HepG2 (cell line): ENCODE results near the gene AHCYL2. TPM values are rescaled to one million over a fixed set of nuclear protein-coding genes. Genes with fewer than 3 reads are reported as not detected.
A peak's percentile ranks its signal among the peaks of the same experiment; 100 is the strongest.

Experiments used
- ASH2L ChIP-seq: fragments of 300-600, 200-600 bp; sonication (generic); IDR thresholded peaks from 2 replicates; pipeline ENCODE4 v1.7.0; 2017; ENCODE audit warnings: low read depth, mild to moderate bottlenecking, moderate library complexity, mixed read lengths, low read length; ENCODE audit not compliant: insufficient read length
- BRD4 ChIP-seq: sonication (generic); formaldehyde crosslinking; IDR thresholded peaks from 2 replicates; pipeline ENCODE4 v1.4.0; 2020; ENCODE audit warnings: missing genetic modification reagents
- DMAP1 ChIP-seq: IDR thresholded peaks from 2 replicates; pipeline ENCODE4 v1.6.1; 2016
- SAP130 ChIP-seq: IDR thresholded peaks from 2 replicates; pipeline ENCODE4 v1.6.1; 2016; ENCODE audit warnings: low read depth
- SATB2 ChIP-seq: sonication (generic); formaldehyde crosslinking; IDR thresholded peaks from 2 replicates; pipeline ENCODE4 v1.5.0; 2020; ENCODE audit warnings: missing genetic modification reagents
- SNAPC2 ChIP-seq: sonication (generic); formaldehyde crosslinking; IDR thresholded peaks from 2 replicates; pipeline ENCODE4 v1.8.1; 2022; ENCODE audit warnings: mild to moderate bottlenecking, missing genetic modification reagents
- SP4 ChIP-seq: sonication (generic); formaldehyde crosslinking; IDR thresholded peaks from 2 replicates; pipeline ENCODE4 v1.8.1; 2023; ENCODE audit warnings: mild to moderate bottlenecking, missing genetic modification reagents
- ZNF354B ChIP-seq: sonication (generic); formaldehyde crosslinking; IDR thresholded peaks from 2 replicates; pipeline ENCODE4 v1.8.0; 2022; ENCODE audit warnings: mild to moderate bottlenecking, missing genetic modification reagents
- ZNF446 ChIP-seq: sonication (generic); formaldehyde crosslinking; IDR thresholded peaks from 2 replicates; pipeline ENCODE4 v1.5.0; 2020; ENCODE audit warnings: mild to moderate bottlenecking, missing genetic modification reagents
- ZNF468 ChIP-seq: sonication (generic); formaldehyde crosslinking; IDR thresholded peaks from 2 replicates; pipeline ENCODE4 v1.8.0; 2022; ENCODE audit warnings: mild to moderate bottlenecking, moderate library complexity, missing genetic modification reagents
- ZSCAN29 ChIP-seq: sonication (generic); formaldehyde crosslinking; conservative IDR thresholded peaks from 2 replicates; pipeline ENCODE4 v1.4.0; 2020; ENCODE audit warnings: mild to moderate bottlenecking, missing genetic modification reagents
- polyA plus RNA-seq, 8 experiments: library from polyadenylated mRNA; depleted of rRNA in 3 of 8; stranded (reverse) in 7 of 8; unstranded in 1 of 8; fragments of >200 nt; fragmentation: Illumina TruSeq in 4 of 8; extraction: Trizol in 4 of 8; gene quantifications; 2 replicates each; pipeline versions ENCODE4 v1.2.1 to v1.2.3, GENCODE V29; 2011 to 2016; ENCODE audit warnings: low read depth in 4 of 8, missing spikeins in 1 of 8, mixed read lengths in 1 of 8; ENCODE audit not compliant: insufficient read depth in 1 of 8
- total RNA-seq, 5 experiments: library from RNA; depleted of rRNA; stranded (reverse); fragments of >200 nt; fragmentation: Illumina TruSeq; extraction: Trizol; gene quantifications; 2 replicates each; pipeline ENCODE4 v1.2.3, GENCODE V29; 2016; ENCODE audit warnings: low read depth in 1 of 5
- TF ChIP-seq, protein P1 (sequence below): IDR thresholded peaks from 2 replicates; pipeline ENCODE4 v1.6.1; 2012; ENCODE audit warnings: low read depth, low read length, improper control_type of control experiment
- TF ChIP-seq, protein P2 (sequence below): sonication (generic); formaldehyde crosslinking; IDR thresholded peaks from 2 replicates; pipeline ENCODE4 v1.5.0; 2020; ENCODE audit warnings: mild to moderate bottlenecking, missing genetic modification reagents, borderline replicate concordance
- TF ChIP-seq, protein P3 (sequence below): sonication (generic); formaldehyde crosslinking; IDR thresholded peaks from 2 replicates; pipeline ENCODE4 v1.4.0; 2020; ENCODE audit warnings: mild to moderate bottlenecking, missing genetic modification reagents
- TF ChIP-seq, protein P4 (sequence below): sonication (generic); formaldehyde crosslinking; IDR thresholded peaks from 2 replicates; pipeline ENCODE4 v1.8.0; 2022; ENCODE audit warnings: mild to moderate bottlenecking, missing genetic modification reagents, borderline replicate concordance
- TF ChIP-seq, protein P5 (sequence below), 2 experiments: sonication (generic) in 1 of 2; formaldehyde crosslinking in 1 of 2; IDR thresholded peaks; 2 replicates each; pipeline versions ENCODE4 v1.4.0 to v1.6.1; 2018 to 2020; ENCODE audit warnings: missing genetic modification reagents in 2 of 2, borderline replicate concordance in 1 of 2, low read depth in 1 of 2, mild to moderate bottlenecking in 1 of 2, missing biosample characterization in 1 of 2
- TF ChIP-seq, protein P6 (sequence below): sonication (generic); formaldehyde crosslinking; IDR thresholded peaks from 2 replicates; pipeline ENCODE4 v1.4.0; 2020; ENCODE audit warnings: missing genetic modification reagents

The AHCYL2 gene
- total and polyA plus RNA-seq, 2 of the 13 experiments (the other 11 are each of a cell fraction or from before 2014, with no cell fraction given): 9.5 to 14.7 TPM

DNA sequence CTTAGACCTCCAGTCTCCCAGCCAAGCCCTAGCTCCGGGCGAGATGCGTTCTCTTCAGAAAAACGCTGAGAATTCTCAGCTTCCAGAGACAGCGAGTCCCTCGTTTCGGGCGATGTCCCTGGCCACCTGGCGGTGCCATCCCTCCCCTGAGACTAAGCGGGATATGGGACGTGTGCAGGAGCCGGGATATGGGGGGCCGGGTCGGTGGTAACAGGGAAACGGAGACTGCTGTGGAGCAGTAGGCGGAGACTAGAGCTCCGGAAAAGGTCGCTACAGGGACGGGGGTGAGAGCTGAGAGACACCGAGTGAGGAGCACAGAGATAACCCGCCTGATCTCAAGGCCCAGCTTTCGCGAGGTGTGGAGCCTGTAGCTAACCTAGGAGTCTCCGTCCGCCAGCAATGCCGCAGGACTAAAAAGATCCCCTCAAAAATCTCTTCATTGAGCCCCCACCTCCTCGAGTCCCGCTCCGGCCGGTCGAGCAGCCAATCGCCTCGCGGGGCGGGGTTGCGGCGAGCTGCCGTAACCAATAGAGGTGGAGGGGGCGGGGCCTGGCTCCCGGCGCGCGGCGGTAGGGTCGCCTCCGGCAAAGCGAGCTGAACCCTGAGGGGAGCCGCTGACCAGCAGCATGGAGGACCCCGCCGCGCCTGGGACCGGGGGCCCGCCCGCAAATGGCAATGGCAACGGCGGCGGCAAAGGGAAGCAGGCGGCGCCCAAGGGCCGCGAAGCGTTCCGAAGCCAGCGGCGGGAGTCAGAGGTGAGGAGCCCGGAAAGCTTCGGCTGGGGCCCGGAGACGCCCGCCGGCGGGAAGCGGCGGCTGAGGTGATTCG, 209.2 kb downstream of the AHCYL2 start, which contains the start of gene STRIP2 (continued):
- peak; percentile 40; the same call in 1 of the 2 replicates for TF ChIP-seq DMAP1 (CRISPR knock-in tag)
- TF ChIP-seq SAP130 (CRISPR knock-in tag): peak; percentile 82
- TF ChIP-seq, protein P1, sequence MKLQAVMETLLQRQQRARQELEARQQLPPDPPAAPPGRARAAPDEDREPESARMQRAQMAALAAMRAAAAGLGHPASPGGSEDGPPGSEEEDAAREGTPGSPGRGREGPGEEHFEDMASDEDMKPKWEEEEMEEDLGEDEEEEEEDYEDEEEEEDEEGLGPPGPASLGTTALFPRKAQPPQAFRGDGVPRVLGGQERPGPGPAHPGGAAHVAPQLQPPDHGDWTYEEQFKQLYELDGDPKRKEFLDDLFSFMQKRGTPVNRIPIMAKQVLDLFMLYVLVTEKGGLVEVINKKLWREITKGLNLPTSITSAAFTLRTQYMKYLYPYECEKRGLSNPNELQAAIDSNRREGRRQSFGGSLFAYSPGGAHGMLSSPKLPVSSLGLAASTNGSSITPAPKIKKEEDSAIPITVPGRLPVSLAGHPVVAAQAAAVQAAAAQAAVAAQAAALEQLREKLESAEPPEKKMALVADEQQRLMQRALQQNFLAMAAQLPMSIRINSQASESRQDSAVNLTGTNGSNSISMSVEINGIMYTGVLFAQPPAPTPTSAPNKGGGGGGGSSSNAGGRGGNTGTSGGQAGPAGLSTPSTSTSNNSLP: no peak
- no peak for TF ChIP-seq ZNF468 (CRISPR knock-in tag)
- TF ChIP-seq SNAPC2 (CRISPR knock-in tag): no peak
- TF ChIP-seq, protein P2, sequence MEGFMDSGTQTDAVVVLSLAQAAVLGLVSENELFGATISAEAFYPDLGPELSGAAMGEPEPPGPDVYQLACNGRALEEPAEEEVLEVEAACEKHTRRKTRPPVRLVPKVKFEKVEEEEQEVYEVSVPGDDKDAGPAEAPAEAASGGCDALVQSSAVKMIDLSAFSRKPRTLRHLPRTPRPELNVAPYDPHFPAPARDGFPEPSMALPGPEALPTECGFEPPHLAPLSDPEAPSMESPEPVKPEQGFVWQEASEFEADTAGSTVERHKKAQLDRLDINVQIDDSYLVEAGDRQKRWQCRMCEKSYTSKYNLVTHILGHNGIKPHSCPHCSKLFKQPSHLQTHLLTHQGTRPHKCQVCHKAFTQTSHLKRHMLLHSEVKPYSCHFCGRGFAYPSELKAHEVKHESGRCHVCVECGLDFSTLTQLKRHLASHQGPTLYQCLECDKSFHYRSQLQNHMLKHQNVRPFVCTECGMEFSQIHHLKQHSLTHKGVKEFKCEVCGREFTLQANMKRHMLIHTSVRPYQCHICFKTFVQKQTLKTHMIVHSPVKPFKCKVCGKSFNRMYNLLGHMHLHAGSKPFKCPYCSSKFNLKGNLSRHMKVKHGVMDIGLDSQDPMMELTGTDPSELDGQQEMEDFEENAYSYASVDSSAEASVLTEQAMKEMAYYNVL: no peak
- TF ChIP-seq, protein P3, sequence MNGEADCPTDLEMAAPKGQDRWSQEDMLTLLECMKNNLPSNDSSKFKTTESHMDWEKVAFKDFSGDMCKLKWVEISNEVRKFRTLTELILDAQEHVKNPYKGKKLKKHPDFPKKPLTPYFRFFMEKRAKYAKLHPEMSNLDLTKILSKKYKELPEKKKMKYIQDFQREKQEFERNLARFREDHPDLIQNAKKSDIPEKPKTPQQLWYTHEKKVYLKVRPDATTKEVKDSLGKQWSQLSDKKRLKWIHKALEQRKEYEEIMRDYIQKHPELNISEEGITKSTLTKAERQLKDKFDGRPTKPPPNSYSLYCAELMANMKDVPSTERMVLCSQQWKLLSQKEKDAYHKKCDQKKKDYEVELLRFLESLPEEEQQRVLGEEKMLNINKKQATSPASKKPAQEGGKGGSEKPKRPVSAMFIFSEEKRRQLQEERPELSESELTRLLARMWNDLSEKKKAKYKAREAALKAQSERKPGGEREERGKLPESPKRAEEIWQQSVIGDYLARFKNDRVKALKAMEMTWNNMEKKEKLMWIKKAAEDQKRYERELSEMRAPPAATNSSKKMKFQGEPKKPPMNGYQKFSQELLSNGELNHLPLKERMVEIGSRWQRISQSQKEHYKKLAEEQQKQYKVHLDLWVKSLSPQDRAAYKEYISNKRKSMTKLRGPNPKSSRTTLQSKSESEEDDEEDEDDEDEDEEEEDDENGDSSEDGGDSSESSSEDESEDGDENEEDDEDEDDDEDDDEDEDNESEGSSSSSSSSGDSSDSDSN (CRISPR knock-in tag): peak; percentile 95
- TF ChIP-seq ZSCAN29 (CRISPR knock-in tag): peak; percentile 47; the same call in 1 of the 2 replicates
- peak; percentile 66; the same call in 1 of the 2 replicates for TF ChIP-seq ZNF446 (CRISPR knock-in tag)
- TF ChIP-seq SATB2 (CRISPR knock-in tag): no peak
- TF ChIP-seq ASH2L: peak; percentile 49
- TF ChIP-seq ZNF354B (CRISPR knock-in tag): 0 out of 2 replicates have a peak, but pooled peaks have one; percentile 53
- TF ChIP-seq, protein P4, sequence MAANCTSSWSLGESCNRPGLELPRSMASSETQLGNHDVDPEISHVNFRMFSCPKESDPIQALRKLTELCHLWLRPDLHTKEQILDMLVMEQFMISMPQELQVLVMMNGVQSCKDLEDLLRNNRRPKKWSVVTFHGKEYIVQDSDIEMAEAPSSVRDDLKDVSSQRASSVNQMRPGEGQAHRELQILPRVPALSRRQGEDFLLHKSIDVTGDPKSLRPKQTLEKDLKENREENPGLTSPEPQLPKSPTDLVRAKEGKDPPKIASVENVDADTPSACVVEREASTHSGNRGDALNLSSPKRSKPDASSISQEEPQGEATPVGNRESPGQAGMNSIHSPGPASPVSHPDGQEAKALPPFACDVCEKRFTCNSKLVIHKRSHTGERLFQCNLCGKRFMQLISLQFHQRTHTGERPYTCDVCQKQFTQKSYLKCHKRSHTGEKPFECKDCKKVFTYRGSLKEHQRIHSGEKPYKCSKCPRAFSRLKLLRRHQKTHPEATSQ (CRISPR knock-in tag): 0 out of 2 replicates have a peak, but pooled peaks have one; percentile 17
- TF ChIP-seq, protein P5, sequence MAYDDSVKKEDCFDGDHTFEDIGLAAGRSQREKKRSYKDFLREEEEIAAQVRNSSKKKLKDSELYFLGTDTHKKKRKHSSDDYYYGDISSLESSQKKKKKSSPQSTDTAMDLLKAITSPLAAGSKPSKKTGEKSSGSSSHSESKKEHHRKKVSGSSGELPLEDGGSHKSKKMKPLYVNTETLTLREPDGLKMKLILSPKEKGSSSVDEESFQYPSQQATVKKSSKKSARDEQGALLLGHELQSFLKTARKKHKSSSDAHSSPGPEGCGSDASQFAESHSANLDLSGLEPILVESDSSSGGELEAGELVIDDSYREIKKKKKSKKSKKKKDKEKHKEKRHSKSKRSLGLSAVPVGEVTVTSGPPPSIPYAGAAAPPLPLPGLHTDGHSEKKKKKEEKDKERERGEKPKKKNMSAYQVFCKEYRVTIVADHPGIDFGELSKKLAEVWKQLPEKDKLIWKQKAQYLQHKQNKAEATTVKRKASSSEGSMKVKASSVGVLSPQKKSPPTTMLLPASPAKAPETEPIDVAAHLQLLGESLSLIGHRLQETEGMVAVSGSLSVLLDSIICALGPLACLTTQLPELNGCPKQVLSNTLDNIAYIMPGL (CRISPR knock-in tag; IDR thresholded peaks at IDR 0.05; ENCODE audit: borderline replicate concordance in 1 of 2, low read depth in 1 of 2): peak in 1 of 2 experiments; percentile 65; a peak in 2 of 4 replicates
- TF ChIP-seq BRD4: peak; percentile 41; the same call in 1 of the 2 replicates
- TF ChIP-seq, protein P6, sequence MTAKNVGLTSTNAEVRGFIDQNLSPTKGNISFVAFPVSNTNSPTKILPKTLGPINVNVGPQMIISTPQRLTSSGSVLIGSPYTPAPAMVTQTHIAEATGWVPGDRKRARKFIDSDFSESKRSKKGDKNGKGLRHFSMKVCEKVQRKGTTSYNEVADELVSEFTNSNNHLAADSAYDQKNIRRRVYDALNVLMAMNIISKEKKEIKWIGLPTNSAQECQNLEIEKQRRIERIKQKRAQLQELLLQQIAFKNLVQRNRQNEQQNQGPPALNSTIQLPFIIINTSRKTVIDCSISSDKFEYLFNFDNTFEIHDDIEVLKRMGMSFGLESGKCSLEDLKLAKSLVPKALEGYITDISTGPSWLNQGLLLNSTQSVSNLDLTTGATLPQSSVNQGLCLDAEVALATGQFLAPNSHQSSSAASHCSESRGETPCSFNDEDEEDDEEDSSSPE (CRISPR knock-in tag): peak; percentile 86
- peak; percentile 96 for TF ChIP-seq SP4 (CRISPR knock-in tag)
